Smooth muscle cell (in vitro differentiated cells): ENCODE data around the gene LINGO3. TPM values are rescaled to one million over a fixed set of nuclear protein-coding genes. Genes with fewer than 3 reads are reported as not detected.

Source experiments
- DNase-seq: peaks from one replicate; lab custom pipeline; 2025; ENCODE audit not compliant: unreplicated experiment; lab: John Stamatoyannopoulos, UW
- H2AFZ ChIP-seq: fragments of 200-600 bp; sonication (generic); 2 replicates; pipeline ENCODE4 v1.6.0; 2016; ENCODE audit warnings: antibody characterized with exemption, low read depth, mild to moderate bottlenecking
- H3F3A ChIP-seq: fragments of 200-600 bp; sonication (generic); 2 replicates; pipeline ENCODE4 v1.6.0; 2017; ENCODE audit warnings: antibody characterized with exemption, low read depth
- H3K27ac ChIP-seq: fragments of 200-600 bp; sonication (generic); 2 replicates; pipeline ENCODE4 v1.5.1; 2016; ENCODE audit warnings: low read depth, mild to moderate bottlenecking
- H3K27me3 ChIP-seq: fragments of 200-600 bp; sonication (generic); 2 replicates; pipeline ENCODE4 v1.6.1; 2016; ENCODE audit warnings: low read depth, mild to moderate bottlenecking
- H3K36me3 ChIP-seq: fragments of 200-600 bp; sonication (generic); 2 replicates; pipeline ENCODE4 v1.5.1; 2016; ENCODE audit warnings: low read depth
- H3K4me1 ChIP-seq: fragments of 200-600 bp; sonication (generic); 2 replicates; pipeline ENCODE4 v1.5.1; 2016; ENCODE audit warnings: low read depth
- H3K4me2 ChIP-seq: fragments of 200-600 bp; sonication (generic); 2 replicates; pipeline ENCODE4 v1.6.0; 2016; ENCODE audit warnings: mild to moderate bottlenecking
- H3K4me3 ChIP-seq: fragments of 200-600 bp; sonication (generic); 2 replicates; pipeline ENCODE4 v1.5.1; 2016; ENCODE audit warnings: mild to moderate bottlenecking
- H3K79me2 ChIP-seq: fragments of 200-600 bp; sonication (generic); 2 replicates; pipeline ENCODE4 v1.6.0; 2016; ENCODE audit warnings: low read depth, mild to moderate bottlenecking
- H3K9ac ChIP-seq: fragments of 200-600 bp; sonication (generic); 2 replicates; pipeline ENCODE4 v1.6.0; 2016; ENCODE audit warnings: low read depth
- H3K9me3 ChIP-seq: fragments of 200-600 bp; sonication (generic); replicated peaks from 2 replicates; pipeline ENCODE4 v1.5.1; 2016; ENCODE audit warnings: low read depth
- H4K20me1 ChIP-seq: fragments of 200-600 bp; sonication (generic); 2 replicates; pipeline ENCODE4 v1.6.0; 2016; ENCODE audit warnings: low read depth
- WGBS: methylation state at CpG from one replicate; pipeline ENCODE4 v1.1.7; 2016; ENCODE audit warnings: low lambda C conversion rate; 5-methylcytosine and 5-hydroxymethylcytosine counted together
- polyA plus RNA-seq: library from polyadenylated mRNA; unstranded; fragments of >200 nt; fragmentation: Nextera tagmentation; extraction: Ambion mirVana; gene quantifications from 2 replicates; pipeline ENCODE4 v1.2.1, GENCODE V29; 2016
- total RNA-seq: library from RNA; depleted of rRNA; stranded (reverse); fragments of >200 nt; gene quantifications from 2 replicates; pipeline ENCODE4 v1.2.3, GENCODE V29; 2014
- TF ChIP-seq, protein P1 (sequence below): fragments of 200-600 bp; sonication (generic); IDR thresholded peaks from 2 replicates; pipeline ENCODE4 v1.5.1; 2017; ENCODE audit warnings: borderline replicate concordance, mild to moderate bottlenecking, antibody characterized with exemption; ENCODE audit not compliant: insufficient read depth, poor library complexity, severe bottlenecking

The LINGO3 gene
- total and polyA plus RNA-seq, 2 experiments from 2014 or later, result 0.31 TPM; not detected in 1

GRCh38 chr19:2335848-2336247 lies 27.9 kb upstream of the LINGO3 start:
- no peak overlapping the region for H2AFZ ChIP-seq
- H3K27me3 ChIP-seq, result no peaks in the 10 kb centered on the region
- no peak overlapping the region for H3K4me2 ChIP-seq
- H4K20me1 ChIP-seq, result peaks cover 78% of the 10 kb centered on the region
- no peaks in the 10 kb centered on the region for H3K36me3 ChIP-seq
- WGBS, result 99% methylated on average over 3 of the region's 3 CpGs
- TF ChIP-seq, protein P1, sequence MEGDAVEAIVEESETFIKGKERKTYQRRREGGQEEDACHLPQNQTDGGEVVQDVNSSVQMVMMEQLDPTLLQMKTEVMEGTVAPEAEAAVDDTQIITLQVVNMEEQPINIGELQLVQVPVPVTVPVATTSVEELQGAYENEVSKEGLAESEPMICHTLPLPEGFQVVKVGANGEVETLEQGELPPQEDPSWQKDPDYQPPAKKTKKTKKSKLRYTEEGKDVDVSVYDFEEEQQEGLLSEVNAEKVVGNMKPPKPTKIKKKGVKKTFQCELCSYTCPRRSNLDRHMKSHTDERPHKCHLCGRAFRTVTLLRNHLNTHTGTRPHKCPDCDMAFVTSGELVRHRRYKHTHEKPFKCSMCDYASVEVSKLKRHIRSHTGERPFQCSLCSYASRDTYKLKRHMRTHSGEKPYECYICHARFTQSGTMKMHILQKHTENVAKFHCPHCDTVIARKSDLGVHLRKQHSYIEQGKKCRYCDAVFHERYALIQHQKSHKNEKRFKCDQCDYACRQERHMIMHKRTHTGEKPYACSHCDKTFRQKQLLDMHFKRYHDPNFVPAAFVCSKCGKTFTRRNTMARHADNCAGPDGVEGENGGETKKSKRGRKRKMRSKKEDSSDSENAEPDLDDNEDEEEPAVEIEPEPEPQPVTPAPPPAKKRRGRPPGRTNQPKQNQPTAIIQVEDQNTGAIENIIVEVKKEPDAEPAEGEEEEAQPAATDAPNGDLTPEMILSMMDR, result no peak
- no peak overlapping the region for H3K4me3 ChIP-seq
- peaks cover 45% of the 10 kb centered on the region for H3K79me2 ChIP-seq
- no peaks in the 10 kb centered on the region for H3F3A ChIP-seq
- DNase-seq, result no peak
- peaks cover 7% of the 10 kb centered on the region for H3K4me1 ChIP-seq
- H3K9ac ChIP-seq, result no peak overlapping the region
- H3K9me3 ChIP-seq, result no peaks in the 10 kb centered on the region
- no peak overlapping the region for H3K27ac ChIP-seq

DNA sequence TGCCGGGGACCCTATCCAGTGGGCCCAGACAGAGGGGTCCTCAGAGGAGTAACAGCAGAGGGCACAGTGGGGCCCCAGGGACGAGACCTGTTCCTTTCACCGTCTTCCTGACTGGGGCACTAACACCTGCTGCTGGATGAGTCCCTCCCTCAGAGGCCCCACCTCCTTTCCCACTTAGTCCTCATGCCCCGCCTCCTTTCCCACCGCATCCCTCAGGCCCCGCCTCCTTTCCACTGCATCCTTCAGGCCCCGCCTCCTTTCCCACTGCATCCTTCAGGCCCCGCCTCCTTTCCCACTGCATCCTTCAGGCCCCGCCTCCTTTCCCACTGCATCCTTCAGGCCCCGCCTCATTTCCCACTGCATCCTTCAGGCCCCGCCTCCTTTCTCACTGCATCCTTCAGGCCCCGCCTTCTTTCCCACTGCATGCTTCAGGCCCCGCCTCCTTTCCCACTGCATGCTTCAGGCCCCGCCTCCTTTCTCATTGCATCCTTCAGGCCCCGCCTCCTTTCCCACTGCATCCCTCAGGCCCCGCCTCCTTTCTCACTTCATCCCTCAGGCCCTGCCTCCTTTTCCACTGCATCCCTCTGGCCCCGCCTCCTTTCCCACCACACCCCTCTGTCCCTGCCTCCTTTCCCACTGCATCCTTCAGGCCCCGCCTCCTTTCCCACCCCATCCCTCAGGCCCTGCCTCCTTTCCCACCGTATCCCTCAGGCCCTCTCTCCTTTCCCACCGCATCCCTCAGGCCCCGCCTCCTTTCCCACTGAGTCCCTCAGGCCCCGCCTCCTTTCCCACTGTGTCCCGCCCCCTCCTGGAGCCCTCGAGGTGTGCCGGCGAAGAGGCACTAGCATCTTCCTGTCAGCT lies 27.3 kb upstream of the LINGO3 start:
- peaks cover 84% of the 10 kb centered on the region for H4K20me1 ChIP-seq
- no peaks in the 10 kb centered on the region for H3K36me3 ChIP-seq
- H3K4me1 ChIP-seq, result peaks cover 13% of the 10 kb centered on the region
- no peak for DNase-seq
- H3K4me3 ChIP-seq, result no peak overlapping the region
- no peaks in the 10 kb centered on the region for H3K9me3 ChIP-seq
- TF ChIP-seq, protein P1, result no peak
- no peak overlapping the region for H2AFZ ChIP-seq
- H3K79me2 ChIP-seq, result peaks cover 52% of the 10 kb centered on the region
- H3K27ac ChIP-seq, result no peak overlapping the region
- no peaks in the 10 kb centered on the region for H3K27me3 ChIP-seq
- 96% methylated on average over 10 of the region's 26 CpGs for WGBS
- no peak overlapping the region for H3K4me2 ChIP-seq
- H3K9ac ChIP-seq, result no peak overlapping the region
- no peaks in the 10 kb centered on the region for H3F3A ChIP-seq

- no peak overlapping the region for H2AFZ ChIP-seq
- H3K4me2 ChIP-seq, result no peak overlapping the region
- H3K36me3 ChIP-seq, result no peaks in the 10 kb centered on the region
- peaks cover 59% of the 10 kb centered on the region for H3K79me2 ChIP-seq
- H3K4me1 ChIP-seq, result peaks cover 20% of the 10 kb centered on the region
- no peak overlapping the region for H3K9ac ChIP-seq
- no peak overlapping the region for H3K27ac ChIP-seq
- 99% methylated on average over 27 of the region's 27 CpGs for WGBS
- TF ChIP-seq, protein P1, result no peak
- no peaks in the 10 kb centered on the region for H3F3A ChIP-seq
- no peaks in the 10 kb centered on the region for H3K27me3 ChIP-seq
- no peak for DNase-seq
- no peak overlapping the region for H3K4me3 ChIP-seq
- H4K20me1 ChIP-seq, result peaks cover 85% of the 10 kb centered on the region
- H3K9me3 ChIP-seq, result no peaks in the 10 kb centered on the region
Observed at GRCh38 chr19:2334426-2334825, 26.5 kb upstream of the LINGO3 start.

DNA sequence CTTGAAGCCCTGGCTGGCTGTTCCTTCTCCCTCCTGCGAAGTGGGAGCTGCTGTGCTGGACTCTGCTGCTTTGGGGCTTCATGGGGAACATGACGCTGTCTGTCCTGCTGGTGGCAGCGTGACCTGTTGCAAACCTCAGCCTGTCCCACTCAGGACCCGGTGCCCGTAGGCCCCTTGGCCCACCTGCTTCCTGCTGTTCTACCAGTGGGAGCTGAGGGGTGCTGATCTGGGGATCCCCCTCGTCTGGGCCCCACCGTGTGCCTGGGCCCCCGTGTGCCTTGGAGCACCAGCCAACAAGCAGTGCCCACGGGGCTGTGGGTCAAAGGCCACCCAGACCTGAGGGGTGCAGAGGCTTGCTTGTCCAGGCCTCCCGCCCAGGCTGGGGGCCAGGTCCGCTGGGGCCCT lies 25.9 kb upstream of the LINGO3 start:
- Histone ChIP-seq H4K20me1 (peaks cover 81% of the 10 kb centered on the region), H3K4me1 (peaks cover 23% of the 10 kb centered on the region), H3K4me3 (no peak overlapping the region), H2AFZ (no peak overlapping the region), H3K27me3 (no peaks in the 10 kb centered on the region), H3K9ac (no peak overlapping the region), H3K36me3 (no peaks in the 10 kb centered on the region), H3F3A (no peaks in the 10 kb centered on the region), H3K79me2 (peaks cover 66% of the 10 kb centered on the region), H3K27ac (no peak overlapping the region), H3K4me2 (no peak overlapping the region), H3K9me3 (no peaks in the 10 kb centered on the region)
- DNase-seq, result no peak
- 90% methylated on average over 11 of the region's 11 CpGs for WGBS
- TF ChIP-seq, protein P1, result no peak
